ENCODE results near the gene CHI3L2.

GRCh38 chr1:111281411-111281810 is 53.9 kb downstream of the CHI3L2 start:
- TF ChIP-seq POLR2A (IDR thresholded peaks at IDR 0.05) (no peak), CTCF (IDR thresholded peaks at IDR 0.05) (no peak), POLR2AphosphoS5 (IDR thresholded peaks at IDR 0.05) (no peak), EP300 (IDR thresholded peaks at IDR 0.05) (no peak)

Measured in stomach (tissue), 4 donors.